HTR-8/SVneo (cell line): ENCODE results near the gene CNEP1R1.
"Not testable (repeated sequence)": the region's sequence is repeated elsewhere in the genome, so short reads cannot be mapped to it uniquely, and the experiment has no call there.

Experiments used
- DNase-seq: peaks from one replicate; pipeline ENCODE4 v3.0.0; 2011; ENCODE audit warnings: low spot score, mixed read lengths; ENCODE audit not compliant: insufficient read length
- FAIRE-seq: peaks from 2 replicates; lab custom pipeline; 2011; peaks lifted over from hg19 to GRCh38; lab: Jason Lieb, UNC

The CNEP1R1 gene

DNA sequence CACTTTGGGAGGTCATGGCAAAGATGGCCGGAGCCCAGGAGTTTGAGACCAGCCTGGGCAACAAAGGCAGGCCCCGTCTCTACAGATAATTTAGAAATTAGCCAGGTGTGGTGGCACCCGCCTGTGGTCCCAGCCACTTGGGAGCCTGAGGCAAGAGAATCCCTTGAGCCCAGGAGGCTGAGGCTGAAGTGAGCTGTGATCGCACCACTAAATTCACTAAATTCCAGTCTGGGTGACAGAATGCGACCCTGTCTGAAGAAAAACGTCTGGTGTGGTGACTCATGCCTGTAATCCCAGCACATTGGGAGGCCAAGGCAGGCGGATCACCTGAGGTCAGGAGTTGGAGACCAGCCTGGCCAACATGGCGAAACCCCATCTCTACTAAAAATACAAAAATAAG is 10.8 kb upstream of the CNEP1R1 start:
- FAIRE-seq: not testable (repeated sequence)

DNA sequence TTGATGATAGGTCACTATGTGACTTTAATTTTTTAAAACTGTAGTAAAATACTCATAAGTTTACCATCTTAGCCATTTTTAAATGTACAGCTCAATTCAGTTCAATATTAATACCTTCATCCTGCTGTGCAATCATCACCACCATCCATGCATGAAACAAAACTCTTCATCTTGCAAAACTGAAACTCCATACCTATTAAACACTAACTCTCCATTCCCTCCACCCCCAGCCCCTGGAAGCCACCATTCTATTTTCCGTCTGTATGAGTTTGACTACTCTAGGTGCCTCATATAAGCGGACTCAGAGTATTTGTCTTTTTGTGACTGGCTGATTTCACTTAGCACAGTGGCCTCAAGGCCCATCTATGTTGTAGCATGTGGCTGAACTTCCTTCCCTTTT is 9.4 kb upstream of the CNEP1R1 start:
- no peak for FAIRE-seq

More for the DNA sequence above, 10.8 kb upstream of the CNEP1R1 start:
- DNase-seq: not testable (repeated sequence)

GRCh38 chr16:50017553-50017952 is 7.5 kb upstream of the CNEP1R1 start:
- FAIRE-seq (no peak), DNase-seq (no peak)

More for the DNA sequence above, 9.4 kb upstream of the CNEP1R1 start:
- DNase-seq: no peak

DNA sequence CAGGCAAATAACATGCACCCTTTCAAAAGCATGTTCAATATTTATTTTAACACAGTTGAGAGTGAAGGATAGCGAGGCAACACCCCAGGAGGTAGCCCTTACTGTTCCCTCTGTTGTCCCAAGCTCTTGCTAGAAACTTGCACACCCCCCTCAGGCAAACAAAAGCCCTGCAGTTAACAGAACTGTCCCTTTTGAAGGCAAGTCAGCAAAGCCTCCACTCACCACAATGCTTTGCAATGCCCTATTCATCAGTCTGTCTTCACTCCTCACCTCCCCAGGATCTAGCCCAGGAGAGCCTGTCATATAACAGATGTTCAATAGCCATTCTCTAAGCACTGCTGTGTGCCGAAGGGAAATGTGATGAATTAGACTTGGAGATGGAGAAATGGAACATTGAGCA is 3.5 kb upstream of the CNEP1R1 start:
- FAIRE-seq (no peak), DNase-seq (no peak)

DNA sequence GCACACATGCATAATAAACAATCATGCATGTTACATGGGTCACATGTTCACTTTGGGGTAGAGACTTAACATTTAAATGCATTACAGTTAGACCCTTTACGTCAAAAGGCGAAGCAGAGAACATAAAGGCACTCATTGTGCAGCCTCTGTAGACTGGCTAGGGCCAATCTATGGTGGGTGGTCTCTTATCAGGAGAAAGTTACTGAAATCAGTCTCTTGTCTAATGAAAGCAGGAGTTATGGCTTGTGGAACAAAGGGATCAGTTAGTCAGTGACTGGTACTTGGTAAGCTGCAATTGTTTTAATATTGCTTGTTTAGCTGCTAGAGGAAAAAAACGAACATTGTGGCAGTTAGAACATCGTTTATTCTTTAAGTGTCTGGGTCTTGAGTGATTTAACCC is 1.4 kb upstream of the CNEP1R1 start:
- no peak for DNase-seq
- no peak for FAIRE-seq

DNA sequence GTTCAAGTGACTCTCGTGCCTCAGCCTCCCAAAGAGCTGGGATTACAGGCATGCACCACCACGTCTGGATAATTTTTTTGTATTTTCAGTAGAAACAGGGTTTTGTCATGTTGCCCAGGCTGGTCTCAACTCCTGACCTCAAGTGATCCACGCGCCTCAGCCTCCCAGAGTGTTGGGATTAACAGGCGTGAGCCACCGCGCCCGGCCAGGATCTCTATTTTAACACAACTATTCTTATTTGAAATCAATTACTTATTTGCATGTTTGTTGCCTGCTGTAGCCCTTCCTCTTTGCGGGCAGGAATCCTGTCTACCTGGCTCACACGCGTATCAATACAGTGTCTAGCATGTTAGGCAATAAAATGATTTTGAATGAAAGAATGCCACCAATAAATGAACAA is 818 bp upstream of the CNEP1R1 start:
- DNase-seq: no peak
- no peak for FAIRE-seq

- DNase-seq: peak; percentile 15
- FAIRE-seq: no peak
Observed at GRCh38 chr16:50025537-50025931, 509 bp downstream of the CNEP1R1 start.

GRCh38 chr16:50027829-50028228 is 2.8 kb downstream of the CNEP1R1 start:
- FAIRE-seq (no peak), DNase-seq (no peak)

- FAIRE-seq: no peak
- DNase-seq: no peak
Observed at GRCh38 chr16:50035468-50035992, 10.5 kb downstream of the CNEP1R1 start.

GRCh38 chr16:50036426-50036825 is 11.4 kb downstream of the CNEP1R1 start:
- FAIRE-seq: no peak

GRCh38 chr16:50037662-50038220 is 12.7 kb downstream of the CNEP1R1 start:
- DNase-seq (no peak), FAIRE-seq (no peak)

More at GRCh38 chr16:50036426-50036825, 11.4 kb downstream of the CNEP1R1 start:
- DNase-seq: no peak

DNA sequence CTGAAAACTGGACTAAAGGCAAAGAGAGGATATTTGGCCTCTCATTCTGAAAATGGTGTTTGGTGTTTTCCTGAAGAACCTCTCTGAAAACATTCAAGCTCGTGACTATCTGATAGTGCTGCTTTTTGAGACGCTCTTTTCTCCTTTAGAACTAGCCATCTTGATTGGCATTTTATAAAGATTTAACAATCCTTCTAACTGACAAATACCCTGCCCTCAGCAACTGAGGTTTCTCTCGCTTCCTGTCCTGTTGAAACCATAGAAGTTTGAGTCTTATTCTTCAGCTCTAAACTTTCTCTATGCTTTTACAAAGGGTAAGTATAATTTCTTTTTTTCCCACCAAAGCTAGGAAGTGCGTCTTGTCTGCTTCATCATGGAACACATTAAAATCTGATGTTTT is 13.3 kb downstream of the CNEP1R1 start:
- DNase-seq (no peak), FAIRE-seq (no peak)

DNA sequence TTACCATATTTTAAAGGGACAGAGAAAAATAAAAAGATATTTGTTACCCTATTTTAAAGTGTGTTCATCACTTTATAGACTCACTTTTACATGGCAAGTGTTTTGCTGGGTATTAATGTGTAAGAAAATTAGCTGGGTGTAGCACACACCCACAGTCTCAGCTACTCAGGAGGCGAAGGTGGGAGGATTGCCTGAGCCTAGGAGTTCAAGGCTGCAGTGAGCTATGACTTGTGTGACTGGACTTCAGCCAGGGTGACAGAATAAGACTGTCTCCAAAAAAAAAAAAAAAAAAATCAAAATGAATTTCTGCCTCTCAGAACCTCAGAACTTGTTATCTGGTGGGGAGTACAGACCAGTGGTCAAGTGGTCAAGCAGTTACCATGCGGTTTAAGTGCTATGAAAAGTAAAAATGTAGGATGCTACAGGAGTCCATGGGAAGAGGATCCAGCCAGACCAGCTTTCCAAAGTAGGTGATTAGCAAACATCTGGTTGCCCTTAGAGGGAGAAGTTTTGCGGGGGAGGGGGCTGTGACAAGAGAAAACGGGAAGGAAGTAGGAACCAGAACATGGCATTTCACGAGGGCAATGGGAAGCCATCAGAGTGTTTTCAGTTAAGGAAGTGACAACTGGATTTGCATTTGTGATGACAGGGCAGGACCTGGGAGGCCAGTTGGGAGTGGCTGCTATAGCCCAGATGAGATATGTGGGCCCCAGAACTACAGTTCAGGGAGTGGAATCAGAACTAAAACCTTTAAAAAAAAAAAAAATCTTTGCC is 13.9 kb downstream of the CNEP1R1 start:
- DNase-seq: no peak
- FAIRE-seq: no peak

DNA sequence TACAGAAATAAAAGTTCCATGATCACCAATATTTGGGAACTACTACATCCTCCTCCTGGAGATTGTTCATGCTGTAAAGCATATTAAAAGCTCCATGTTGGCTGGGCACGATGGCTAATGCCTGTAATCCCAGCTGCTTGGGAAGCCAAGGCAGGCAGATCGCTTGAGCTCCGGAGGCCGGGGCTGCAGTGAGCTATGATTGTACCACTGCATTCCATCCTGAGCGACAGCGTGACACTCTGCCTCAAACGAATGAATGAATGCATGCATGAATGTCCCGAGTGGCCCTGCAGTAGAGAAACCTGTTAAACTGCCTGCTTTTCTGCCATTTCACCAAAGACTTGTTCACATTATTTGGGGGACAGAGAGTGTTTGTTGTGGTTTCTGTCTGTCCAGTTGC is 15.0 kb downstream of the CNEP1R1 start:
- FAIRE-seq: no peak
- no peak for DNase-seq

DNA sequence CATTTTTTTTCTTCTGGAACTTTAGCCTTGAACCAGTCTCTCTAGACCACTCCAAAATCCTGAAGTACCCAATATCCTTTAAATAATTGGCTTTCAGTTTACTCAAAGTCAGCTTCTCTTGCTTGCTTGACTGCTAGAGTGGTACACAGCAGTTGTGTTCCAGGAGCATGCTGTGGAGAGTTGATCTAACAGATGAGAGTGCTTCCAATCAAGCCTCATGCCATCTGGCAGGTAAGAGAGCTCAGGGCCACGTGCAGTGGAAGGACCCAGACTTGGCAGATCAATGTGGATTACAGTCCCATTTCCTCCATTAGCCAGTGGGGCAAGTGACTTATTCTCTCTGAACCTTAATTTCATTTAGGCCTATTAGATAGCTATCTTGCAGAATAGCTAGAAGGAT is 15.7 kb downstream of the CNEP1R1 start:
- FAIRE-seq: no peak

GRCh38 chr16:50043358-50043757 is 18.3 kb downstream of the CNEP1R1 start:
- no peak for FAIRE-seq

More for the DNA sequence above, 15.7 kb downstream of the CNEP1R1 start:
- DNase-seq: no peak

GRCh38 chr16:50045412-50045811 is 20.4 kb downstream of the CNEP1R1 start:
- no peak for DNase-seq
- FAIRE-seq: no peak

More at GRCh38 chr16:50043358-50043757, 18.3 kb downstream of the CNEP1R1 start:
- DNase-seq: no peak

- FAIRE-seq (no peak), DNase-seq (no peak)
Observed at GRCh38 chr16:50046853-50047252, 21.8 kb downstream of the CNEP1R1 start.

- FAIRE-seq (no peak), DNase-seq (no peak)
Observed at GRCh38 chr16:50047864-50048263, 22.8 kb downstream of the CNEP1R1 start.

DNA sequence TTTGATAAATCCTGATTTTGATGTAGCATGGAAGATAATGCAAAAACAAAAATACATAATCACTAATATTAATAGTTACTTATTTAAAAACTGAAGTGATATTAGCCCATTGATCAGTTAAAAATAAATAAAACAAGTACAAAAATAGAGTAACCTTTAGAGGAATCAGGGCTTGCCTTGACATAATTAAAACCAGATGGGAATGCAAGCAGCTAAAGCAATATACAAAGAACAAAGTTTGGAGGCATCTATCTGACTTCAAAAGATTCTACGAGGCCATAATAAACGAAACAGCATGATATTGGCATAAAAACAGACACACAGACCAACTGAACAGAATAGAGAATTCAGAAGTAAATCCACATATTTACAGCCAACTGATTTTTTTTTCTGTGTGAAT is 25.8 kb downstream of the CNEP1R1 start:
- FAIRE-seq (no peak), DNase-seq (no peak)

DNA sequence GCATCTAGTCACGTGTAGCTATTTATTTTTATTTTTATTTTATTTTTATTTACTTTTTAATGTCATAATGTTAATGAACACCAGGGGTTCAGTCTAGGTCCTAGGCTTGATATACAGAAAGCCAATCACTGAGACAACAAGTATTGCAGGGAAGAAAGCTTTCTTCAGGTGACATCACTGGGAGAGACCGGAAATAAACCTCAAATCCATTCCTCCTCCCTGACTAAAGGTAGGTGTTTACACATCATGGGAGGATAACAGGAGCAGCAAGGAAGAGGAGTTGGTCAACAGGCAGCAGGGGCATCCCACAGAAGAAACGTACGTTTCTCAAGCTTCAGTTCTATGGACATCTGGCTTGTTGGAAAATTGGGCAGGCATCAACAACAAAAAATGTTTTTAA is 31.2 kb downstream of the CNEP1R1 start:
- no peak for DNase-seq

More for the DNA sequence above, 31.2 kb downstream of the CNEP1R1 start:
- FAIRE-seq: no peak
